UCSD-AML1 (cell line): ENCODE data around the gene PI4KA.
"Not testable (repeated sequence)": the region's sequence is repeated elsewhere in the genome, so short reads cannot be mapped to it uniquely, and the experiment has no call there.

Source experiments
- DNase-seq: peaks from one replicate; lab custom pipeline; 2025; ENCODE audit not compliant: unreplicated experiment; lab: John Stamatoyannopoulos, UW

Gene PI4KA

DNA sequence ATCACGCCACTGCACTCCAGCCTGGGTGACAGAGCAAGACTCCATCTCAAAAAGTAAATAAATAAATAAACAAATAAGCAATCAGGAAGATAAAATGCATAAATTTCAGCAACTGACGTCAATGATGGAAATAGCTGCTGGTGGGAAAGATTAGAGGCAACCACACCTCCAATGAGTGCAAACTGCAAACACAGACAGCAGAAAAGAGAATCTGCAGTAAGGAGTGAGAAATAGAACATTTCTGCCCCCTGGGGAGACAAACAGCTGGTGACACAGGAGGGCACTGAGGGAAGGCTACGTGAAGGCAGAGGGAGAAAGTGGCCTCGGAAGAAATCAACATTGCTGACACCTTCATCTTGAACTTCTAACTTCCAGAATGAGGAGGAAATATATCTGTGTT, 6.5 kb downstream of the PI4KA start:
- DNase-seq: no peak

DNA sequence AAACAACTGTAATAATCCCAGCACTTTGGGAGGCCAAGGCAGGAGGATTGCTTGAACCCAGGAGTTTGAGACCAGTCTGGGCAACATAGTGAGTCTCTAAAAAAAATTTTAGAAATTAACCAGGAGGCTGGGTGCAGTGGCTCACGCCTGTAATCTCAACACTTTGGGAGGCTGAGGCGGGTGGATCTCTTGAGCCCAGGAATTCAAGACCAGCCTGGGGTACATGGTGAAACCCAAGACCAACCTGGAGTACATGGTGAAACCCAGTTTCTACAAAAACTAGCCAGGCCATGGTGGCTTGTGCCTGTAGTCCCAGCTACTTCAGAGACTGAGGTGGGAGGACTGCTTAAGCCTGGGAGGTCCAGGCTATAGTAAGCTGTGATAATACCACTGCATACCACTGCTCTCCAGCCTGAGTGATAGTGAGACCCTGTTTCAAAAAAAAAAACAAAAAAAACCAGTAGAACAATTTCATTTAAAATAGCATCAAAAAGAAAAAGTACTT, 11.2 kb downstream of the PI4KA start:
- DNase-seq: no peak

DNA sequence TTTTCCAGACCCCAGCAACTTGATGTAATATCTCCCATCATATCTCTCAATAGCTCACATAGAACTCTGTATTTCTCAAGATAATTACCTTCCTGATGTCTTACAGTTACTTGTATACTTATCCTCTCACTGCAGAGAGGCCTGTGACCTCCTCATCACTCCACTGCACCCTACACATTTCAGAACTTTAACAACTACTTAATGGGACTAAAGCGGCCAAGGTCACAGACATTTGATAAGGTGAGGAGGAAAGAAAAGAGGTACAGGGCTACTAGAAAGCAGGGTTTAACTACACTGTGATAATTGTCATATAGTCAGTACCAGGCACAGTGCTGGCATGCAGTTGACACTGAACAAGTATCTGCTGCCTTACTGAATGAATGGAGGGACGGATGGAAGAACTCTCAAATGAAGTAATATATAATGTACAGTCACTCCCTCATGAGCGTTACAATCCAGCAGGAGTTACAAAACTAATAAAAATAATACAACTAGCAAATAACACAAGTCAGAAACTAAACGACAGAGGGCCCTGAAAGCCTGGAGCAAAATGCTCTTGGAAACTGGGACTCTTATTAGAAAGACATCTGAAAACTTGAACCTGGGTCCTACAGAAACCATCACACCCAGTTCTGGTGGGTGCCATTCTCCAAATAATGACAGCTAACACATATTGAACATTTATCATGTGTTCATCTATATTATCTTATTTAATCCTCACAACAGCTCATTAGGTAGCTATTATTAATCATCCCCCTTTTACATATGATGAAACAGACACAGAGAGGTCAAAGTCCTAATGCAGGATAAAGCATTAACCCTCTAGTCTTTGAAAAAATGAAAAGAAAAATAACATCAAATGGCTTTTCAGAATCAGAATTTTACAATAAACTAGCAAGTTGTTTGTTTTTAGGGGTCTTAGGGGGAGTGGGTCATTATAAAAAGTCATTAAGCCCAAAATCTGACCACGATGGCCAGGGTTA, 14.3 kb downstream of the PI4KA start:
- no peak for DNase-seq

DNA sequence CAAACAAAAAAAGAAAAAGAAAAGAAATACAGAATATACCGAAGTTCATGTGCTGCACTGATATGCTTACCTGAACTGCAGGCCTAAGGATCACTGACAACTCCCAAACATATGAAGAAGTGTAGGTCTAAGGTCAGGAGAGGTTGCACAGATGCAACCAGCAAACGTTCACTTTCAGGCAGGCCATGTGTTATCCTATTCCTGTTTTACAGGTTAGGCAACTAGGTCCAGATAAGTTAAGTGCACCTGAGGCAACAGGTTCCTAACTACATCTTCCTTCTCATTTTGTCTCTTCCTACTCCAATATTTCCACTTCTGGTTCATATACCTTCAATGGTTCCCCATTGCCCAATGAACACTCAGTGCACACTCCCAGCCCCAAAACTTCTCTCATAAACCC, 15.1 kb downstream of the PI4KA start:
- DNase-seq: no peak

DNA sequence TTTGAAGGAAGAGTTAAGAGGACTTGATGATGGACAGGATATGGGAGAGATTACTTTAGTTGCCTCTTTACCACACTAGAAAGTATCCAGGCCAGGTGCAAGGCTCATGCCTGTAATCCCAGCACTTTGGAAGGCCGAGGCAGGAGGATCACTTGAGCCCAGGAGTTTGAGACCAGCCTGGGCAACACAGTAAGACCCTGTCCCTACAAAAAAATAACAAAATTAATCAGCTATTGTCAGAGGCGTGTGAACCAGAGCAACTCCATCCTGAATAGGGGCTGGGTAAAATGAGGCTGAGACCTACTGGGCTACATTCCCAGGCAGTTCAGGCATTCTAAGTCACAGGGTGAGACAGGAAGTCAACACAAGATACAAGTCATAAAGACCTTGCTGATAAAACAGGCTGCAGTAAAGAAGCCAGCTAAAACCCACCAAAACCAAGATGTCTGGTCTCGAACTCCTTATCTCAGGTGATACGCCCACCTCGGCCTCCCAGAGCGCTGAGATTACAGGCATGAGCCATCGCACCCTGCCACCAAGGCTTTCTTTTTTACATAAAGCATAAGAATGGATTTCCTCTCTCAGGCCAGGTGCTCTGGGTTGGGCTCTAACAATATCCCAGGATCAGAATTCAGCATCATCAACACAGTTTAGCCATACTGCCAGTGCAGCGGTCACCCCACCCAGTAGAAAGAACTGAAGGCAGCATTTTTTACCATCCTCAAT, 17.8 kb downstream of the PI4KA start:
- DNase-seq: no peak

DNA sequence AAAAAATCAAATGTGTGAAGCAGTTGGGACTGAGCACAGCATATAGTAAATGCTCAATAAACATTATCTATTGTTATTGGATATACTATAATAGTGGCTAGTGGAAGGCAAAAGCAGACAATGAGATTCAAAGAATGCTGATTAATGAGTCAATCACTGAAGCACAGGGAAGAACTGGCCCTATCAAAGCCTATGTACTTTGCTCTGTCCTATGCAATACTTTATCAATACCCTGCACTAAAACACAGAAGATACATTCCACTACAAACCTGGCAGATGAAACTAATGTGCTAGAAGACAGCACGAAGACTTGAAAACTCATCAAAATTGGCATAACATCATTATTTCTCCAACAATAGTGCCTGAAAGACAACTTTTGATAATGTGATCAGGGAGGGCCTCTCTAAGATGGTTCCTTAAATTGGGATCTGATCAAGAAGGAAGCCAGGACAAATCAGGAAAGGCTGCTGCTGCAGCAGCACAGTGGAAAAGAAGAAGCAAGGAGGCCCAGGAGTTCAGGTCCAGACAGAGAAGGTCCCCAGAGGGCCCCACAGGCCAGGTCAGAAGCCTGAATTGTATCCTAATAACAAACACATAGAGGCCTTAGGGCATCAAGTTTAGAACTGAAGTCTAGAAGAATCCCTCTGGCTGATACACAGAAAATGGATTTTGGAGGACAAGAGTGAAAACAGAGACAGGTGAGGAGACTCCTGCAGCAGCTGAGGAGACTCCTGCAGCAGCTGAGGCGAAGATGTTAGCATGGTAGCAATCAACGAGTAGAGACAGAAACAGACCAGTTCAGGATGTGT, 18.6 kb downstream of the PI4KA start:
- DNase-seq: no peak

DNA sequence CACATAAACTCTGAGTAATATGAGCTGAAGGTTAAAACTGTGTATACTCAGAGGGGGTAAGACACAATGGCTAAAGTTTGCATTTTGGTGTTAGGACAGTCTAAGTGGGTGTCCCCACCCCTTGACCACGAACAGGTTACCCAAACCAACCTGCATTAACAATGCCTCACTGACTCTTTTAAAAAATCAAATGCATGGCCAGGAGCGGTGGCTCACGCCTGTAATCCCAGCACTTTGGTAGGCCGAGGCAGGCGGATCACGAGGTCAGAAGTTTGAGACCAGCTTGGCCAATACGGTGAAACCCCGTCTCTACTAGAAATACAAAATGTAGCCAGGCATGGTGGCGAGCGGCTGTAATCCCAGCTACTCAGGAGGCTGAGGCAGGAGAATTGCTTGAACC, 19.3 kb downstream of the PI4KA start:
- not testable (repeated sequence) for DNase-seq

DNA sequence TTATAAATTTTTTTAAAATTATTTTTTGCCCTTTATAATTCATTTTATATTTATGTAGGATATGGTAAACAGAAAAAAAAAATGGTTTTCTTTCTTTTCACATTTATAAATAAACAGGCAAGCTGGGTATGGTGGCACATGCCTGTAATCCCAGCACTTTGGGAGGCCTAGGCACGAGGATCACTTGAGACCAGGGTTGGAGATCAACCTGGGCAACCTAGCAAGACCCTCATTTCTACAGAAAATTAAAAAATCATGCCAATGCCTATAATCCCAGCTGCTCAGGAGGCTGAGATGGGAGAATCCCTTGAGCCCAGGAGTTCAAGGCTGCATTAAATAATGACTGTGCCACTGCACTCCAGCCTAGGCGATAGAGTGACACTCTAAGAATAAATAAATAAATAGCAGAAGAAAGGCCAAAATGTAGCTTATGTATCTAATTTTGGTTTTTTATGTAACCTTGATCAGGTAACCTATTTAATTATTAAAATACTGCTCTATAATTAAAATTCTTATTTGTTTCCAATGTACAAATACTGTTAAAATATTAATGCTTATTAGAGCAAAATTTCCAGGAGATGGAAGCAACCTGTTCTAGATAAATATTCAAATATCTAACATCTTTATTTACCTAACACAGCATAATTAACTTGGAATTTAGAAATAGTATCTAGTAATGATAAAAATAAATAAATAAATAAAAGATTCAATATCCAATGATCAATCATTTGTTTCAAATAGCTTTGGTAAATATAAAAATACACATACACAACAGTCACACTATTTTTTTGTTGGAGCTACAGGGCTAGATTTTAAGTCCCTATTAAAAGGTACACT, 21.4 kb downstream of the PI4KA start:
- DNase-seq: no peak

DNA sequence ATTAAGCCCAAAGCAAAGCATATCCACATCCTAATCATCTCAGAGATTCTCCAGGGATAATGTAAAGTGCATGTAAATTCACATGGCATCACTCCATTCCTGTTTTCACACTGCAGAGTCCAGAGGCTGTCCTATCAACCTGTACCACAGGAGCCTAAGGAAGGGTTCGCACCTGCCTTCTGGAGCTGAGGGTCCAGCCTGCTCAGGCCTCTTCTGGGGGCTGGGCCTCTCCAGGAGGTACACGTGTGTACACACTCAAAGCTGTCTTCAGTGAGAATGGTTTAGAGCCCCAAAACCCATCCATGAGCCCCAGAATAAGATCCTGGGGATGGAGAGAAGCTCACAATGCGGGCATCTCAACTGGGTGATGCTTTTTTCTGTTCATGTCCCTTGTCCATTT, 23.9 kb downstream of the PI4KA start:
- DNase-seq: no peak

DNA sequence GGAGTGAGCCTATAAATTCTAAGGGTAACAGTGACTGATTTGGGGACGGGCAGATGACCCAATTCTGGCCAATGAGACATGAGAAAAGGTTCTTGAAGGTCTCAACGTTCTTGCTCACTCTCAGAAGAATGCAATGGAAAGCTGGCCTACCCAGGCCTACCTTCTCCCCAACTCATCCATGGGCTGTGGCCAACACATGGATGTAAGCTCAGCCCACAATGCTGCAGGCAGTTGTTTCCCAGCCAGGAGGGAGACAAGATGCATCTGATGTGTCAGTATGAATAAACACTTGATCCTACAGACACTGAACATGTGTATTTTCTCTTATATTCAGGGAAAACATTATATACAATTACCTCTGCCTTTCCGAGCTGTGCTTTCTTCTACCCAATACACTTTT, 24.4 kb downstream of the PI4KA start:
- DNase-seq: no peak

DNA sequence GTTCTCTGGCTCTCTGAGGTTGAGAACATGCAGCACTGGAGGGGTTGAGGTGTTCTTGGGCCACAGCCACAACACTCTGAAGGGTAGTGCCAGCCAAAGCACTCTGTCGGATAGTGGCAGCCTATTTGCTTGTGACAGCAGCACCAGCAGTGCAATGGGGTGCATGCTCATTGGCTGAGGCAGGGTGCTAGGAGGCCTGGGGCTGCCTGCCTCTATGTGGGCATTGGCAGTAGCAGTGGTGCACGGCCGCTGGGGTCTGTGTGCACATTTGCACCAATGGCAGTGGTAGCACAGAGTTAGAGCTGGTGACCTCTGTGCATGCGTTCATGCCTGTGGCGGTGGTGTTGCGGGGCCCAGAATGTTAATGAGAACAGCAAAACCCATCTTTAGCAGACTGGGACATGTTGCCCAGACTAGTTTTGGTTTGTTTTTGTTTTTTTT, 25.4 kb downstream of the PI4KA start:
- DNase-seq: no peak

DNA sequence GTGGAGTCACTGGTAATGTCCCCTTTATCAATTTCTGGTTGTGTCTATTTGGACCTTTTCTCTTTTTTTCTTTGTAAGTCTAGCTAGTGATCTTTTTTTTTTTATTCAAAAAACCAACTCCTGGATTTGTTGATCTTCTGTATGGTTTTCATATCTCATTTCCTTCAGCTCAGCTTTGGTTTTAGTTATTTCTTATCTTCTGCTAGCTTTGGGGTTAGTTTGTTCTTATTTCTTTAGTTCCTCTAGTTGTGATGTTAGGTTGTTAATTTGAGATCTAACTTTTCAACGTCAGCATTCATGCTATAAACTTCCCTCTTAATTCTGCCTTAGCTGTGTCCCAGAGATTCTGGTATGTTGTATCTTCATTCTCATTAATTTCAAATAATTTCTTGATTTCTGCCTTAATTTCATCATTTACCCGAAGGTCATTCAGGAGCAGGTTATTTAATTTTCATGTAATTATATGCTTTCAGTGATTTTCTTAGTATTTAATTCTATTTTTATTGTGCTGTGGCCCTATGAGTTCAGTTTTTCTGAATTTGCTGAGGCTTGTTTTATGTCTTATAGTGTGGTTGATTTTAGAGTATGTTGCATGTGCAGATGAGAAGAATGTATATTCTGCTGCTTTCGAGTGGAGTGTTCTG, 29.0 kb downstream of the PI4KA start:
- DNase-seq: no peak

DNA sequence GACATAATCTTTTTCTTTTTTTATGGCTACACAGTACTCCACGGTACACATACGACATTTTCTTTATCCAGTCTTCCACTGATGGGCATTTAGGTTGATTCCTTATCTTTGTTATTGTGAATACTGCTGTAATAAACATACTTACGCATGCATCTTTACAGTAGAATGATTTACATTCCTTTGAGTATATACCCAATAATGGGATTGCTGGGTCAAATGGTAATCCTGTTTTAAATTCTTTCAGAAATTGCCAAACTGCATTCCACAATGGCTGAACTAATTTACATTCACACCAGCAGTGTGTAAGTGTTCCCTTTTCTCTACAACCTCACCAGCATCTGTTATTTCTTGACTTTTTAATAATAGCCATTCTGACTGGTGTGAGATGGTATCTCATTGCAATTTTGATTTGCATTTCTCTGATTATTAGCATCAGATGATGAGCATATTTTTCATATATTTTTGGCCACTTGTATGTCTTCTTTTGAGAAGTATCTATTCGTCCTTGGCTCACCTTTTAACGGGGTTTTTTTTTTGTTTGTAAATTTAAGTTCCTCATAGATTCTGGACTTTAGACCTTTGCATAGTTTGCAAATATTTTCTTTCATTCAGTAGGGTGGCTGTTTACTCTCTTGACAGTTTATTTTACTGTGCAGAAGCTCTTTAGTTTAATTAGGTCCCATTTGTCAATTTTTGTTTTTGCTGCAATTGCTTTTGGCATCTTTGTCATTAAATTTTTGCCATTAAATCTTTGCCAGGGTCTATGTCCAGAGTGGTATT, 32.0 kb downstream of the PI4KA start:
- not testable (repeated sequence) for DNase-seq

DNA sequence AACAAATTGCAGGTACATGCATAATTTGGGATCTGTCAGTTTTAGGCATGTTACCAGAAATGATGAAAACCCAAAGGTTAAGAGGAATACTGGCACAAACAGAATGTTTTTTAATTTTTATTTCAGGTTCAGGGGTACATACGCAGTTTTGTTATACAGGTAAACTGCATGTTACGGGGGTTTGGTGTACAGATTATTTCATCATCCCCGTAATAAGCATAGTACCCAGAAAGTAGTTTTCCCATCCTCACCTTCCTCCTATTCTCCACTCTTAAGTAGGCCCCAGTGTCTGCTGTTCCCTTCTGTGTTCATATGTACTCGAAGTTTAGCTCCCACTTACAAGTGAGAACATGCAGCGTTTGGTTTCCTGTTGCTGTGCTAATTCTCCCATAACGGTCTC, 33.0 kb downstream of the PI4KA start:
- no peak for DNase-seq

DNA sequence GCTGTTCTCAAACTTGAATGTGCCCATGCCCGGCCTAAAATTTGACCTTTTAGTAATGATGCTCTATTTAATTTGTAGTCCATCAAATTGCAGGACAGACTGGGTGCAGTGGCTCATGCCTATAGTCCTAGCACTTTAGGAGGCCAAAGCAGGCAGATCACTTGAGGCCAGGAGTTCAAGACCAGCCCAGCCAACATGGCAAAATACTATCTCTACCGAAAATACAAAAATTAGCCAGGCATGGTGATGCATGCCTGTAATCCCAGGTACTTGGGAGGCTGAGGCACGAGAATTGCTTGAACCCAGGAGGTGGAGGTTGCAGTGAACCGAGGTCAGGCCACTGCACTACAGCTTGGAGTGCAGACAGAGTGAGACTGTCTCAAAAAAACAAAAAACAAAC, 33.4 kb downstream of the PI4KA start:
- not testable (repeated sequence) for DNase-seq

DNA sequence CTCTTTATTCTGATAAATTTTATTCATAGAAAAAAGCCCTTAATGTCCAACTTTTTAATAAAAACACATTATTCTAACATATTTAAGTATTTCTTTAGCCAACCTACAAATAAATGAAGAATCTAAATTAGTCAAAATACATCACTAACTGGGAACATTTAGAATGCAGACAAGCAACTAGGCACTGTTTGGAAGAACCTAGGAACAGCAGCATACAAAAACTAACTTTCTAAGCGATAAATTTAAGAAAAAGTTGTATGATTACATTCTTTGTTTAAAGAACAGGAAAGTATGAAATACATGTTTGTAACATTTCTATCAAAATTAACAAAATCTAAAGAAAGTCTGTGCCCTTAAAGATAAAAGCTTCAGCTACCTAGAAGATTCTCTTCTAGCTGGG, 35.3 kb downstream of the PI4KA start:
- no peak for DNase-seq

DNA sequence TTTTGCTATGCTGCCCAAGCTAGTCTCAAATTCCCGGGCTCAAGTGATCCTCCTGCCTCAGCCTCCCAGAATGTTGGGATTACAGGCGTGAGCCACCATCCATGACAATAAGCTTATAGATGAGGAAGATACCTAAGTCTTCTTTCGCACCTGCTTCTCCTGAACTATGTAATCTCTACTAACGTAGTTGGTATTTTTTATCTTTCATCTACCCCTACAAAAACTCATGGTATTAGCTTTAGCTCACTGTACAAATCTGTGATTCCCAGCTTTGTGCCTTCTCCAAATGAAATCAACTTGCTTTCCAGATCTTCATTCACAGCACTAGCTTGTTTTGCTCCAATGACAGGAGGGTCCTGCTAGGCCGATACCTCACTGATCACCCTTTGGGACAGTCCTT, 36.4 kb downstream of the PI4KA start:
- no peak for DNase-seq

DNA sequence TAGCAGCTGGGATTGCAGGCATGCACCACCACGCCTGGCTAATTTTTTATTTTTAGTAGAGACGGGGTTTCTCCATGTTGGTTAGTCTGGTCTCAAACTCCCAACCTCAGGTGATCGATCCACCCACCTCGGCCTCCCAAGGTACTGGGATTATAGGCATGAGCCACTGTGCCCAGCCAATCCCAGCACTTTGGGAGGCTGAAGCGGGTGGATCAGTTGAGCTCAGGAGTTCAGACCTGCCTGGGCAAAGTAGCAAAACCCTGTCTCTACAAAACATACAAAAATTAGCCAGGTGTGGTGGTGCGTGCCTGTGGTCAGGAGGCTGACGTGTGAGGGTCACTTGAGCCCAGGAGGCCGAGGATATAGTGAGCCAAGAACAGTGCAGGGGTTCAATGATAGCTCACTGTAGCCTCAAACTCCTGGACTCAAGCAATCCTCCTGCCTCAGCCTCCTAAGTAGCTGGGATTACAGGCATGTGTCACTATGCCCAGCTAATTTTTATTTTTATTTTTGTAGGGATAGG, 36.8 kb downstream of the PI4KA start:
- not testable (repeated sequence) for DNase-seq

DNA sequence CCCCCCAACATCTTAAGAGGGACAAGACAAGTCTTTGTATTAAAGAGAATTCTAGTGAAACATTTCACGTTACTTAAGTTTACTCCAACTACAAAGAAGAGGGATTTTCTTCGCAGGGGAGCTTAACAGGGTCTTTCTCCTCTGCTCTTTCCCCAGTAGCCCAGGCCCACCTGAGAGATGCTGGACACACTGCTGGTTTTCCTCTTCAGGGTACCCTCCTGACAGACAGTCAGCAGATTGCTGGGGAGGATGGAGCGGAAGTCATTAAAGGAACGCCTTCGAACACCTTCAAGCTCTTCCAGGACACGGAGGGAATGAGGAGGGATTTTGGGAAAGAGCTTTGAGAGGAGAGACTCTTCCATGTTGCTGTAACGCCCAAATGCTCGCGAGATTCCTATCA, 39.1 kb downstream of the PI4KA start:
- no peak for DNase-seq
